ENCODE measurements around the gene PSME2.
"Not testable (repeated sequence)": the region's sequence is repeated elsewhere in the genome, so short reads cannot be mapped to it uniquely, and the experiment has no call there.

PSME2 gene

GRCh38 chr14:24110060-24110459 lies 36.4 kb downstream of the PSME2 start:
- peak; percentile 28 for DNase-seq

- no peak for DNase-seq
Observed at GRCh38 chr14:24108336-24108874, 38.0 kb downstream of the PSME2 start.

- DNase-seq, result no peak
Observed at GRCh38 chr14:24106672-24107271, 39.6 kb downstream of the PSME2 start.

GRCh38 chr14:24105609-24106239 lies 40.7 kb downstream of the PSME2 start:
- not testable (repeated sequence) for DNase-seq

GRCh38 chr14:24103451-24103850 lies 43.0 kb downstream of the PSME2 start:
- DNase-seq, result no peak

GRCh38 chr14:24102357-24103048 lies 43.9 kb downstream of the PSME2 start:
- DNase-seq, result no peak

- no peak for DNase-seq
Observed at GRCh38 chr14:24100982-24101494, 45.4 kb downstream of the PSME2 start.

- no peak for DNase-seq
Observed at GRCh38 chr14:24100197-24100981, 46.0 kb downstream of the PSME2 start.

GRCh38 chr14:24098927-24099813 lies 47.2 kb downstream of the PSME2 start:
- DNase-seq, result peak; percentile 8

- no peak for DNase-seq
Observed at GRCh38 chr14:24098229-24098926, 48.0 kb downstream of the PSME2 start.

GRCh38 chr14:24096545-24097181 lies 49.7 kb downstream of the PSME2 start:
- no peak for DNase-seq

- no peak for DNase-seq
Observed at GRCh38 chr14:24095271-24096068, 50.9 kb downstream of the PSME2 start.

- no peak for DNase-seq
Observed at GRCh38 chr14:24094841-24095270, 51.6 kb downstream of the PSME2 start.

- DNase-seq, result peak; percentile 87
Observed at GRCh38 chr14:24093901-24094840, 52.2 kb downstream of the PSME2 start, which contains the start of gene PCK2. TSS of gene PCK2 (plus strand) at chr14:24094311. CDS start at chr14:24094406, 95 bp downstream.

Measured in RPMI8226 (cell line).